Measurements from ENCODE around the gene ALKBH8. TPM values are rescaled to one million over a fixed set of nuclear protein-coding genes. Genes with fewer than 3 reads are reported as not detected.
"Not testable (repeated sequence)": the region's sequence is repeated elsewhere in the genome, so short reads cannot be mapped to it uniquely, and the experiment has no call there.

Gene ALKBH8
- total RNA-seq, 2 donors from 2014 or later: 3.7 to 5.0 TPM

- Histone ChIP-seq H3K27ac (no peak overlapping the region), H3K27me3 (no peaks in the 10 kb centered on the region), H3K9me3 (no peaks in the 10 kb centered on the region), H3K4me1 (no peaks in the 10 kb centered on the region), H3K9ac (ENCODE audit: low read depth in 2 of 2, low read length in 2 of 2) (no peak overlapping the region), H3K4me3 (no peak overlapping the region), H3K36me3 (no peaks in the 10 kb centered on the region)
- no peak for DNase-seq
- no peak for TF ChIP-seq CTCF (IDR thresholded peaks at IDR 0.05)
- intact Hi-C loops (cut with DNase I): no loop called here
These were observed 91.7 kb downstream of the ALKBH8 start for GRCh38 chr11:107473792-107474191.

- no peaks in the 10 kb centered on the region for H3K9me3 ChIP-seq
- H3K4me1 ChIP-seq: no peaks in the 10 kb centered on the region
- no peak for DNase-seq
- no peaks in the 10 kb centered on the region for H3K36me3 ChIP-seq
- TF ChIP-seq CTCF (IDR thresholded peaks at IDR 0.05): no peak
- intact Hi-C loops (cut with DNase I): no loop called here
- H3K9ac ChIP-seq (ENCODE audit: low read depth in 2 of 2, low read length in 2 of 2): no peak overlapping the region
- no peak overlapping the region for H3K4me3 ChIP-seq
- no peak overlapping the region for H3K27ac ChIP-seq
- H3K27me3 ChIP-seq: no peaks in the 10 kb centered on the region
These were observed 92.6 kb downstream of the ALKBH8 start for GRCh38 chr11:107472966-107473365.

- no peaks in the 10 kb centered on the region for H3K4me1 ChIP-seq
- no peak for TF ChIP-seq CTCF (IDR thresholded peaks at IDR 0.05)
- intact Hi-C loops (cut with DNase I): no loop called here
- no peaks in the 10 kb centered on the region for H3K36me3 ChIP-seq
- H3K27me3 ChIP-seq: no peaks in the 10 kb centered on the region
- no peak overlapping the region for H3K27ac ChIP-seq
- H3K9ac ChIP-seq (ENCODE audit: low read depth in 2 of 2, low read length in 2 of 2): no peak overlapping the region
- no peak overlapping the region for H3K4me3 ChIP-seq
- H3K9me3 ChIP-seq: no peaks in the 10 kb centered on the region
- DNase-seq: no peak
These were observed 96.9 kb downstream of the ALKBH8 start for GRCh38 chr11:107468596-107468995.

- H3K9me3 ChIP-seq: no peaks in the 10 kb centered on the region
- no peaks in the 10 kb centered on the region for H3K36me3 ChIP-seq
- H3K27me3 ChIP-seq: no peaks in the 10 kb centered on the region
- intact Hi-C loops (cut with DNase I): no loop called here
- H3K27ac ChIP-seq: no peak overlapping the region
- no peak for DNase-seq
- H3K4me3 ChIP-seq: no peak overlapping the region
- H3K9ac ChIP-seq (ENCODE audit: low read depth in 2 of 2, low read length in 2 of 2): no peak overlapping the region
- H3K4me1 ChIP-seq: no peaks in the 10 kb centered on the region
- TF ChIP-seq CTCF (IDR thresholded peaks at IDR 0.05): no peak
These were observed 97.8 kb downstream of the ALKBH8 start for GRCh38 chr11:107467696-107468095.

- H3K9me3 ChIP-seq; H3K4me1 ChIP-seq; DNase-seq; H3K27ac ChIP-seq; H3K4me3 ChIP-seq; H3K36me3 ChIP-seq; intact Hi-C loops (cut with DNase I); H3K9ac ChIP-seq (ENCODE audit: low read depth in 2 of 2, low read length in 2 of 2); H3K27me3 ChIP-seq: not testable (repeated sequence)
These were observed 99.2 kb downstream of the ALKBH8 start for GRCh38 chr11:107466275-107466866.

GRCh38 chr11:107457558-107458271 is 107.8 kb downstream of the ALKBH8 start, which contains the start of gene CWF19L2:
Gene CWF19L2, minus strand, starts transcription at chr11:107457825. Its CDS starts 9 bp downstream, at chr11:107457816.
- no peaks in the 10 kb centered on the region for H3K9me3 ChIP-seq
- intact Hi-C loops (cut with DNase I): no loop called here
- no peak for TF ChIP-seq CTCF (IDR thresholded peaks at IDR 0.05)
- H3K27ac ChIP-seq: peak within 1 kb of the TSS; percentile 13
- no peaks in the 10 kb centered on the region for H3K27me3 ChIP-seq
- DNase-seq: peak; percentile 90
- H3K4me1 ChIP-seq: no peaks in the 10 kb centered on the region
- H3K4me3 ChIP-seq: peak within 1 kb of the TSS; percentile 87
- H3K36me3 ChIP-seq: no peaks in the 10 kb centered on the region
- peak within 1 kb of the TSS; percentile 58 to 83 for H3K9ac ChIP-seq (ENCODE audit: low read depth in 2 of 2, low read length in 2 of 2)
